NOMO-1 treated with dmso at 0.1 percent for 144 hours (cell line): ENCODE measurements around the gene ZNF576.
"Not testable (repeated sequence)": the region's sequence is repeated elsewhere in the genome, so short reads cannot be mapped to it uniquely, and the experiment has no call there.

ENCODE experiments used
- DNase-seq: peaks from one replicate; lab custom pipeline; 2025; ENCODE audit not compliant: unreplicated experiment; lab: John Stamatoyannopoulos, UW

The ZNF576 gene

DNA sequence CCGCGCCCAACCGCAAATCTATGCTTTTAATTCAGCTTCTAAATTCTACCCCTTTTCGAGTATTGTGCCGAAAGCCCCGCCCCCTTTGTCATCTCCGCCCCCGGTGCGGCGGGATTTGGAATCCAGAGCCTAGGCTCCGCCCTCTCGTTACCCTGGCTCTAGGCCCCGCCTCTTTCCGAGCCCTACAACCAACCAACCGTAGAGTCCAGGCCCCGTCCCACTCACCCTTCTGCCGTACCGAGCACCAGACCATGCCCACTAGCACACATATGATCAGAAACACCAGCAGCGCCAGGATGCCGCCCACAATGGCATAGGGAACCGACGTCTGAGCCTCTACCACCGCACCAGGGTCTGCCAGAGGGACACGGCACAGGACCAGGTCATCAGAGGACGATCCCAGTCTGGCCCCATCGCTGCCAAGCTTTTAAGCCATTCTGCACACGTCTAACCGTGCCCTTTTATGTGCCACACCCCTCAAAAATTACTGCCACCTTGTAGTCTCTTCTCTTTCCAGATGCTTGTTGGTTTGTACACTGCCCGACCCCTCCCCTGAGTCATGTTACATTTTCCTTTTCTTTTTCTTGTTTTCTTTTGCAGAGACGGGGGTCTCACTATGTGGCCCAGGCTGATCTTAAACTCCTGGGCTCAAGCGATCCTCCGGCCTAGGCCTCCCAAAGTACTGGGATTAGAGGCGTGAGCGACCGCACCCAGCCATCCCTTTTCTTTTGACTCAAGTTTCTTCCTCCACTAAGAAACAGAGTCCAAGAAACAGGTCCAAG lies 27.7 kb downstream of the ZNF576 start:
- no peak for DNase-seq

DNA sequence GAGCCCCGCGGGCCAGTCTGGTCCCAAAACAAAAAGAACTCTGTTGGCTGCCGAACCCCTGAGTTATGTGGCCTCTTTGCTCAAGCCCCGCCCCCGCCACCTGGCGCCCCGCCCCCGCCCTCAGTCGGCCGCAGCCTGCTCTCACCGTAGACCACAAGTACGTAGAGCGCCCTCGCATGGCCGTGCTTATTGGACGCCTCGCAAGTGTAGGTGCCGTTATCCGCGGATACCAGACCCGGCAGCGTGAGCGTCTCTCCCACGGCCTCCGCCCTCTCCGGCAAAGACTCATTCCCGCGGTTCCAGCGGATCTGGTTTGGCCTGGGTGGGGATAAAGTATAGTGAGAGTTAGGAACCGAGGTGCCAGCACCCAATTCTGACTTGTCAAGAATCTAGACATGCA lies 28.5 kb downstream of the ZNF576 start:
- DNase-seq = no peak

DNA sequence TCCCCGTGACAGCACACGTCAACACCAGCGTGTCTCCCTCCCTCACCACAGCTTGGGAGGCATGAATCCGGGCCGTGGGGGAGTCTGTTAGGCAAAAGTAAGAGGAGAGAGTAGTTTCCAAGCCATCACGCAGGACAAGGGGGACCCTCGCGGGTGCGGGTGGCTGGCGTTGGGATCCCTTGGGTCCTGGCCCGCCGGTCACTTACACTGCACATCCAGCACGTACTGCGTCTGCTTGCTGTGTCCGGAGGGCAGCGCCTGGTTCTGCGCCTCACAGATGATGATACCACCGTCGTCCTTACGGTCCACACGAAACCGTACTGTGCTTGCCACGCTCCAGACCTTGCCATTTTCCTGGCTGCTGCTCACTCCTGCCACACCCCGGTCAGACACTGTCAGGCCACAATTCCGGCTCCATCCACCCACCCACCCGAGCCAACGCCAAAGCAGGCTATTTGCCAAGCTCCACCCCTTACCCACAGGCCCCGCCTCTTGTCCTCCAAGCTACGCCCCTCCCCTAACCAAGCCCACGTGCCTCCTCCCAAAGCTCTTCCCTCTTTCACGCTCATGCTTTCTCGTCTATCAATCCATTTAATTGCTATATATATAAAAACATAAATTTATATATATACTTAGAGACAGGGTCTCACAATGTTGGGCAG lies 29.7 kb downstream of the ZNF576 start:
- no peak for DNase-seq

DNA sequence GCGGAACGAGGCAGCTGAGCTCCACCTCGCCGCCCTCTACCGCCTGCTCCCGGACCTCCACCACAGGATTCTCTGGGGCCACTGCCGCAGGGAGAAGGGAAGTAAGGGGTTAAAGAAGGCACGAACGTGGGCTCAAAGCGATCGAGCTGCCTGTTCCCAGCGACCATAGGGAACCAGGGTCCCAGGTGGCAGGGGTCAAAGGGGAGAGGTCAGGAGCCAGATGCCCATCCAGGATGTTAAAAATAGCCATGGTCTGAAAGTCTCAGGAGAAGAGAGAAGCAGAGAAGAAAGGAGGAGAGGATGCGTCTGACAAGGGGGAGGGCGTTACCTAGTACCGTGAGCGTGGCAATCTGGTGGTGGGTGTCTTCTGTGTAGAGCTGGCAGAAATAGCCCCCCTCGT lies 30.4 kb downstream of the ZNF576 start:
- no peak for DNase-seq

DNA sequence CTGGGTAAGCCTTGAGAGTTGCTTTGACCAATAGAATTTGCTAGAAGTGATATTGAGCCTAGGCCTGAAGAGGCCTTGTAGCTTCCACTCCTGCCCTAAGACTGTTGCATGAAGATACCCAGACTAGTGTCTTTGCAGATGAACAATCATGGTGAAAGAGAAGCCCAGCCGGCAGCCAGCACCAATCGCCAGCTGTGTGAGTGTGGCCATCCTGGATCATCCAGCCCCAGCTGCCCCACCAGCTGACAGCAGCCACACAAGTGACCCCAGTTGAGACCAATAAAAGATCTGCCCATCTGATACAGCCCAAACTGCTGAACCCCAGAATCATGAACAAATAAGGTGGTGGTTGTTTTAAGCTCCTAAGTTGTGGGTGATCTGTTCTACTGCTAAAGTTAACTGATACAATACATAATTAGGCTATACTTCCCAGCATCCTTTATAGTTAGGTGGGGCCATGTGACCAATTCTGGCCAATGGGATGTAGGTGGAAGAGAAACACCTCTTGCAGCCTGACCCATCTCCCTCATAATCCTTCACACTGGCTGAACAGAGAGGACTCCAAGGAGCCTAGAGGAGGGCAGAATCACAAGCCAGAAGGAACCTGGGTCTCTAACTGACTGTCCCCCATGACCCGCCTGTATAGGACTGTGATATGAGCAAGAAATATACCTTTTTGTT lies 32.4 kb downstream of the ZNF576 start:
- no peak for DNase-seq

DNA sequence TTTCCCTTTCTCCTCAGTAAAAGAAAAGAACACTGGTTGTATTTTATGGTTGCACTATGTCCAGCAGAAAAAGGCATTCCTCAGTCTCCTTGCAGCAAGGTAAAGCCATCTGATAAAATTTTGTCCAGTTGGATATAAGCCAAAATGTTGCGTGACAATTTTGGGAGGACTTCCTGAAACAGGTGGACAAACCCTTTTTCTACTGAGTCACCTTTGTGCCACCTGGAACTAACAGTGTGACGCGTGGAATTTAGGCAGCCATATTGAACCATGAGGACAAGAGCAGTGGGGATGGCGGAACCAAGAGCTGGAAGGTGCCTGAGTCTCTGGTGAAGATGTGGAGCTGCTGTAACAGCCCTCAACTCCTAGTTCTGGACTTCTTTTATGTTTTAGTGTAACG lies 35.1 kb downstream of the ZNF576 start:
- no peak for DNase-seq

DNA sequence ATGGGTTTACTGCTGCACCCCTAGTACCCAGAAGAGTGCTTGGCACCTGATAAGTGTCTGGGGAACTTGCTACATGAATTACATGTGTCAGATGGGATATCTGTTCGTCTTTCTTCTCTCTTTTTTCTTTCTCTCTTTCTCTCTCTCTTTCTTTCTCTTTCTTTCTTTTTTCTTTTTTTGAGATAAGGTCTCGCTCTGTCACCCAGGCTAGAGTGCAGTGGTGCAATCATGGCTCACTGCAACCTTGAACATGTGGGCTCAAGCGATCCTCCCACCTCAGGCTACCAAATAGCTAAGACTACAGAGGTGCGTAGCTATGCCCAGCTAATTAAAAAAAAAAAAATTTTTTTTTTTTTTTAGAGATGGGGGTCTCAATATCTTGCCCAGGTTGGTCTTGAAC lies 37.1 kb downstream of the ZNF576 start:
- DNase-seq = no peak

DNA sequence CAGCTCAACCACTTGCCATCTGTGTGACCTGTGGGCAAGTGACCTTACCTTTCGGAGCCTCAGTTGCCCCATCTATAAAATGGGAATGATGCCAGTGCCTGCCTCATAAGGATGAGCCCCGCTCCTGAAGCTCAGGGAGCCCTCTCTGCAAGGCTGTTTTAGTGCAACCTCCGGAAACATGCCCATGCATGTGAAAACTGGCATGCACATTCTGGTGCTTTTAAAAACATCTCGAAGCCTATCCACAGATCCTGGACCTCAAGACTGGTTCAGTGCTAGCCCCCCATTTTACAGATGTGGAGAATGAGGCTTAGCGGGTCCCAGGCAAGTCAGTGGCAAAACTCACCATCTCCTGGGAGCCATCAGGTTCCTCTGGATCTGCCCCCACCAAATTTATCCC lies 37.7 kb downstream of the ZNF576 start:
- DNase-seq = no peak

DNA sequence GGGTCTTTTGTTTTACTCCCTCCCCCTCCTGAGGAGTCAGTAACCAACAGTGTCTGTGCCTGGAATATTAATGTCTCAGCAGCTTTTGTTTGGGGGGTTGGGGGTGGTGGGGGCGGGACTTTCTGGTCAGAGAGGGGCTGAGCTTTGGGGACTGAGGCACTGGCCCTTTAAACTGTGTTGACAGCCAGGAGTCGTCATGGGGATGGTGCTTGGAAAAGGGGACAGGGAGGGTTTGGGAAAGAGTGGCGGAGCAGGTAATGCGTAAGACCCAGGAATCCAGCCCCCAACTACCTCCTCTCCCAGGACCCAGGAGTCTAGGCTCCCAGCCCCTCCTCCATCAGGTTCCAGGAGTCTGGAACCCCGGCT lies 38.1 kb downstream of the ZNF576 start:
- no peak for DNase-seq

DNA sequence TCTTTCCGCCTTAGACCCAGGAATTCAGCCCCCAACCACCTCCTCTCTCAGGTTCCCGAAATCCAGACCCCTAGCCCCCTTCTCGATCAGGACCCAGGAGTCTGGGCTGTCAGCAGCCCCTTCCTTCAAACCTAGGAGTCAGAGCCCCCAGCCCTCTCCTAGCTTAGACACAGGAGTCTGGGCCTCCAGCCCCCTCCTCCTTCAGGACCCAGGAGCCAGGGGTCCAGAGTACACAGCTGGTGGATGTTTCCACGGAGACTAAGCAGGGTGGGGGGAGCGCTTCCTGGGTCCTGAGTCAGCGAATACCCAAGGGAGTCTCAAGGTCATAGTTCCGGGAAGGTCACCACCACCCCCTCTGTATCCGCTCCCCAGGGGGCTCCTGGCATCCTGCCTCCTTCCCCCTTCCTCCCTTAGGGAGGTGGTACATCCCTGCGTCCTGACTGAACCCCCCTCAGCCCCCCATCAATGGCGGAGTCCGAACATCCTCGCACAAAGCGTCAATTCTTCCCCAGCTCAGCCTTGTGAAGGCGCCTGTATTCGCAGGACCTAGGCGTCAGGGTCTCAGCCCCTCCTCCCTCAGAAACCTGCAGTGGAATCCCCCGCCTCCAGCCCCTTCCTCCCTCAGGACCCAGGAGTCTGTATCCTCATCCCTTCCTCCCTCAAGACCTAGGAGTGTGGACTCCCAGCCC lies 38.6 kb downstream of the ZNF576 start:
- no peak for DNase-seq

DNA sequence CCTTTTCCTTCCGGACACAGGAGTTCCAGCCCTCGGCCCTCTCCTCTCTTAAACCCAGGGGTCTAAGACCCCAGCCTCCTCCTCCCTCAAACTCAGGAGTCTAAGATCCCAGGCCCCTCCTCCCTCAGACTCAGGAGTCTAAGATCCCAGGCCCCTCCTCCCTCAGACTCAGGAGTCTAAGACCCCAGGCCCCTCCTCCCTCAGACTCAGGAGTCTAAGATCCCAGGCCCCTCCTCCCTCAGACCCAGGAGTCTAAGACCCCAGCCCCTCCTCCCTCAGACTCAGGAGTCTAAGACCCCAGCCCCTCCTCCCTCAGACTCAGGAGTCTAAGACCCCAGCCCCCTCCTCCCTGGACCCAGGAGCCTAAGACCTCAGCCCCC lies 39.2 kb downstream of the ZNF576 start:
- not testable (repeated sequence) for DNase-seq

DNA sequence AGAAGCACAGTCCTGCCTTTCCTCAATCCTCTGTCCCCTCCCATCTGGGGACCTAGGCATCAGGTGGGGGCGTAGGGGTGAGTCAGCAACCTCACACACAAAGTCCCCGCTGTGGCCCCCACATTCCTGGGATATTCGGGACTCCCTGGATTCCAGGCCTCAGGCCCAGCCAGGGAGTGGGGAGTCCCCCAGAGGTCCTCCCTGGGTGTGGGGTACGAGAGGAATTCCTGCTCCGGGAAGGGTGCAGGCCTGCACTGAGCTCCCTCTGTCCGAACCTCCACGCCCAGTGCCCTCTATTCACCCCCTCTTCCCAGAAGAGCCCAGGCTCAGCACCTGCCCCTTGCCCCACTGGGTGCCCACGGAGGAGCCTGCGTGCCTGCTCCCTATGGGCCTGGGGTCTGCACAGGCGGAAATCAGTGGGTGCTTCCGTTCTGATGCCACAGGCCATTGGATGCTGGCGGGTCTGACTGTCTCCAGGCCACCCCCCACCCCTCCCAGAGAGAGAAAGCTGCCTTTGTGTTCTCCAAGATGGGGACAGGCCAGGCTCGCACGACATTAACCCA lies 39.8 kb downstream of the ZNF576 start:
- DNase-seq = no peak

DNA sequence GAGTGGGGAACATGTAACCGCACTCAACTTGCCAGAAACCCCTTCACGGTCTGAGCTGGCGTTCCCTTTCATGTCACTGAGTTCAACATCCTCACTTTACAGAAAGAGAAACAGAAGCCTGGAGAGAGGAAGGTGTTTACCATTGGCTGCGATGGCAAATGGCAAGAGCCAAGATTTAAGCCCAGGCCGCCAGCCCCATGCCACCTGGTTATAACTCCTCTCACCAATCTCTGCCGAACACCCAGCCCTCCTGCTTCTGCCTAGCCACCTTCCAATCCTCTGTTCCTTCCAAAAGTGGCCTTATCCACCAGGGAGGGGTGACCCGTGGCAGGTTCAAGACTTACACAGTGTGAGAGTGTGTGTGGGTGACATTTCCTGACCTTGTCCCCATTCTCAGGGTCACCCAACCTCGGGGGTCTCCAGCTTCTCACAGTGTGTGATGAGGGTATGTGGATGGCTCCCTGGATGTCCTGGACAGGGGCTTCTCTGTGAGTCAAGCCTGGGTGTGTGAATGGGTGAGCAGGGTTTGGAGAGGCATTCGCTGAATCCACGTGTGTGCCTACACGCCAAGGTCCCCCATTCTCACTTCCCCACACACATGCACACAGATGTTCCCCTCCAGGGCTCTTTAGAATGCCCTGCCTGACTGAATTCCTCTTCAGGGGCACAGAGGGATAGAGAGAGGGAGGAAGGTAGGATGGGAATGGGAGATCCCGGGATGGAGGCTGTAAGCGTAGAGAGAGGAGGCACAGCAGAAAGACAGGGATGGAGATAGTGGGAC lies 42.0 kb downstream of the ZNF576 start:
- no peak for DNase-seq

DNA sequence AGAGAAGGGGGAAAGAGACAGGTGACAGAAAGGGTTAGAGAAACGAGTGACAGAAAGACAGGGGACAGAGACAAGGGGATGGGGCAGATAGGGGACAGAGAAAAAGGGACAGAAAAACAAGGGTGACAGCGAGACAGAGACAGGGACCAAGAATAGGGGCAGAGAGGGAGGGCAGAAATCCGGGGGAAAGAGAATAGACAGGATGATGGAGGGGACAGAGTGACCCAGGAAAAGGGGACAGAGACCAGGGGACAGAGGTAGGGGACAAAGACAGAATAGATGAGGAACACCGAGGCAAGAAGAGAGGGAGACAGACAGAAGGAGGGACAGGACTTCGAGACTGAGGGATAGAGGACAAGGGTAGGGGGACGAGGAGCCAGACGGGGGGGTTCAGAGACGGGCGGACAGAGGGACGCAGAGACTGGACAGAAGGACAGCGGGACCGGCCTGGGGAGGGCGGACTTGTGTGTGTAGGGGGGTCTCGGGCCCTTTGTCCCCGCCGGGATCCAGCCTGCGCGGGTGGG lies 42.7 kb downstream of the ZNF576 start:
- DNase-seq = no peak

DNA sequence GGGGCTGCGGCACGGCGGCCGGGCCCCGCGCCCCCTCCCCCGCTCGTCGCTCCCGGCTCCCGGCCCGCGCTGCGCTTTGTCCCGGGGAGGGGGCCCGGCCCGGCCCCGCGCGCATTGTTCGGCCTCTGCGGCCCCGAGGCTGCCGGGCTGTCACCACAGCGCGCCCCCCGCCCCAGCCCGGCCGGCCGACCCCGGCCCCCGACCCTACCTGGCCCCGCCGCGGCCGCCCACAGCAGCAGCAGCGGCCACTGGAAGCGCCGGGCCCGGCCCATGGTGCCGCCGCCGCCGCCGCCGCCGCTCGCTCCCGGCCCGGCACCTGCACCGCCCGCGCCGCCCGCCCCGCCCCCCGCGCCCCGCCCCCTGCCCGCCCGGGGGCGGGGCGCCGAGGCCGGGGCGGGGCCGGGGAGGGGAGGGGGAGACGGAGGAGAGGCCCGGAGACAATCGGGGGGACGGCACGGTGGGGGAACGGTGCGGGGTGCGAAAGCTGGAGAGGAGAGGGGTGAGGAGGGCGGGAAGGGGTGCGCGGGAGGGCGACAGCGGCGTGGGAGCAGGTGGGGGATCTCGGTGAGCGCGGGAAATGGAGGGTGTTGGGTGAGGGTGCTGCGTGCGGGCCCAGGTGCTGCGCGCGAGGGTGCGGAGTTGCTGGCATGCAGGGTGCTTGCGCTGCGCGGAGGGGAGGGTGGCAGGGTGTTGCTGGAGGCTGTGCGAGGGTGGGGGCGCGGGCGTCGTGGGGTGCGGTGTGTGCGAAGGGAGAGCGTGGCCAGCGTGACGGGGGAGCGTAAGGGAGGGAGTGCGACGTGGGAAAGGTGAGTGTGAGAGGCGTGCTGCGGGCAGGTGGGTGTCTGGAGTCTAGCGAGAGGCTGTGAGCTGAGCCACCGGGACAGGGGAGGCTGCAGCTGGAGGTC lies 43.4 kb downstream of the ZNF576 start, which contains the start of gene CADM4:
Gene CADM4 (minus strand): TSS at position 332 of the 905 bp plus-strand sequence. CDS start 60 bp downstream, at position 272.
- no peak for DNase-seq

DNA sequence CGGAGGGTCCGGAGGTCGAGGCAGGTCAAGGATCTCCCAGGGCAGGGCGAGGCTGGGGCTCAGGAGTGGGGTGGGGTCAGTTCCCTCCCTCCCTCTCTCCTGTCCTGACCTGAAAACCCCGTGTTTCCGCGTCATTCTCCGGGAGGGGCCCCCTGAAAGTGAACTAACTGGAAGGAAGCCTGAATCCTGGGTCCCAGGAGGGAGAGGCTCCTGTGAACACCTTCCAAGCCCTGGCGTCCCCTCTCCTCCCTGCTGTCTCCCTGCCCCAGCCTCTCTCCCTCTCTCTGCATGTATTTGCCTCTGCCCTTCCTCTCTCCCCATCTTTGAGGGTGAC lies 44.0 kb downstream of the ZNF576 start:
- no peak for DNase-seq

DNA sequence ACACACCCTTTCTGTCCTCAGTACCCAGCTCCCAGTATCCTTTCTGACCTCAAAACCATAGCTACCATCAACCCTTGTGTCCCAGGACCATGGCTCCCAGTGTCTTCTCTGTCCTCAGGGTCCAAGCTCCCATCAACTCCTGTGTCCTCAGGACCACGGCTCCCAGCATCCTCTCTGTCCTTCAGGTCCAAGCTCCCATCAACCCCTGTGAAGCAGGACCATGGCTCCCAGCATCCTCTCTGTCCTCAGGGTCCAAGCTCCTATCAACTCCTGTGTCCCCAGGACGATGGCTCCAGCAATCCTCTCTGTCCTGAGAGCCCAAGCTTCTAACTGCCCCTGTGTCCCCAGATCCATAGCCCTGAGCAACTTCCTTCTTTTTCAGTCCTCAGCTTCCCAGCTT lies 44.9 kb downstream of the ZNF576 start:
- no peak for DNase-seq

DNA sequence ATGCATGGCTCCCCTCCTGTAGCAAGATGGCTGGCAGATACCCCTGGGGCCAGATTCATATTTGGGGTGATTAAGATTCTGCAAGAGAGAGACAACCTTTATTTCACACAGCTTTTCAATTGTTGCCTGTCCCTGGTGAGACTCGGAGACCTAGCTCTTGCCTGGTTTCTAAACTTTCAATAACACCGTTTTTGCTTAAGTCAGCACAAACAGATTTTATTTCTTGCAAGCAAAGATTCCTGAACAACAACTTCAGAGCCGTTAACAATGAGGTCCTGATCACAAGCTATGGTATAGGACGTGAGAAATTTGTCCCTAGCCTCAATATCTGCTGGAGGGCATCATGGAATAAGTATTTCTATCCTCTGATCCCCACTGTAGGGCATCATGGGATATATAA lies 46.1 kb downstream of the ZNF576 start:
- DNase-seq = no peak

DNA sequence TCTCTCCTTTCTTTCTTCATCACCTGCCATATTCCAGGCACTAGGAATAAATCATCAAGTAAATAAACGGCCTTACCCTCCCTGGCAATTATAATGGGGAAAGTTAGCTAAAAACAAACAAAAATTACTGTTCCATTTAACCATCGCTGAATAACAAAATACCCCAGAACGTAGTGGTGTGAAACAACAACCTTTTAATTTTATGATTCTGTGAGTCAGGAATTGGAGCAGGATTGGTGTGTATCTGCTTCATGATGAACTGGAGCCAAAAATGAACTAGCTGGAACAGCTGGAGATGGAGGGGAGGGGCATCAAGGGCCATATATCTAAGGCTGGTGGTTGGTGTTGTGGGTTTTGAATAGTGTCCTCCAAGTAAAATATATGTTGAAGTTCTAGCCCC lies 46.9 kb downstream of the ZNF576 start:
- no peak for DNase-seq
